HEK293T (cell line): Measurements from ENCODE around the gene VANGL2.

Experiments used
- CTCF ChIA-PET: fragments of 350-600 bp; formaldehyde crosslinking; extraction: SDS; loops from one replicate; lab custom pipeline; 2021; ENCODE audit warnings: antibody characterized with exemption, inconsistent platforms; lab: Yijun Ruan, JAX
- POLR2A ChIA-PET: fragments of 350-600 bp; formaldehyde crosslinking; extraction: SDS; loops from one replicate; lab custom pipeline; 2020; ENCODE audit warnings: antibody characterized with exemption, inconsistent platforms; lab: Yijun Ruan, JAX
- DNase-seq: peaks from one replicate; pipeline ENCODE4 v3.0.0; 2012; ENCODE audit warnings: mixed read lengths; ENCODE audit errors: extremely low spot score
- ARNT ChIP-seq: fragments of 450-650 bp; IDR thresholded peaks from 2 replicates; pipeline ENCODE4 v1.6.1; 2017; ENCODE audit warnings: mild to moderate bottlenecking
- BHLHE40 ChIP-seq: fragments of 450-650 bp; IDR thresholded peaks from 2 replicates; pipeline ENCODE4 v1.6.1; 2016; ENCODE audit warnings: mild to moderate bottlenecking, moderate library complexity, borderline replicate concordance
- CTBP1 ChIP-seq: fragments of 450-650 bp; IDR thresholded peaks from 2 replicates; pipeline ENCODE4 v1.6.1; 2016; ENCODE audit warnings: borderline replicate concordance
- ELF4 ChIP-seq: fragments of 450-650 bp; IDR thresholded peaks from 2 replicates; pipeline ENCODE4 v1.6.1; 2017; ENCODE audit warnings: antibody characterized with exemption
- FOXA1 ChIP-seq: fragments of 450-650 bp; IDR thresholded peaks from 2 replicates; pipeline ENCODE4 v1.6.1; 2016; ENCODE audit warnings: mild to moderate bottlenecking
- FOXK2 ChIP-seq: fragments of 450-650 bp; IDR thresholded peaks from 2 replicates; pipeline ENCODE4 v1.6.1; 2016; ENCODE audit warnings: mild to moderate bottlenecking
- FOXM1 ChIP-seq: fragments of 450-650 bp; IDR thresholded peaks from 2 replicates; pipeline ENCODE4 v1.6.1; 2017; ENCODE audit warnings: mild to moderate bottlenecking, borderline replicate concordance
- HDGF ChIP-seq: fragments of 450-650 bp; IDR thresholded peaks from 2 replicates; pipeline ENCODE4 v1.6.1; 2017; ENCODE audit warnings: antibody characterized with exemption, borderline replicate concordance
- L3MBTL2 ChIP-seq: fragments of 450-650 bp; conservative IDR thresholded peaks from 2 replicates; pipeline ENCODE4 v1.6.1; 2016; ENCODE audit warnings: mild to moderate bottlenecking
- LEF1 ChIP-seq: fragments of 450-650 bp; IDR thresholded peaks from 2 replicates; pipeline ENCODE4 v1.6.1; 2017; ENCODE audit warnings: mild to moderate bottlenecking, borderline replicate concordance
- NFRKB ChIP-seq: fragments of 450-650 bp; IDR thresholded peaks from 2 replicates; pipeline ENCODE4 v1.6.1; 2016; ENCODE audit warnings: mild to moderate bottlenecking, moderate library complexity
- PKNOX1 ChIP-seq: fragments of 450-650 bp; IDR thresholded peaks from 2 replicates; pipeline ENCODE4 v1.6.1; 2016
- SP1 ChIP-seq: fragments of 450-650 bp; IDR thresholded peaks from 2 replicates; pipeline ENCODE4 v1.6.1; 2017
- SUZ12 ChIP-seq: fragments of 450-650 bp; IDR thresholded peaks from 2 replicates; pipeline ENCODE4 v1.6.1; 2016; ENCODE audit warnings: mild to moderate bottlenecking
- TARDBP ChIP-seq: fragments of 450-650 bp; IDR thresholded peaks from 2 replicates; pipeline ENCODE4 v1.6.1; 2016
- ZNF384 ChIP-seq: fragments of 450-650 bp; IDR thresholded peaks from 2 replicates; pipeline ENCODE4 v1.6.1; 2016

The VANGL2 gene

GRCh38 chr1:160405331-160405877 lies 5.0 kb downstream of the VANGL2 start:
- ChIA-PET POLR2A (no interaction called here), CTCF (interaction anchor here (1.2 kb wide), 1 partner anchor 29 kb away, joined by 4 read pairs; no protein-coding TSS in a partner anchor)
- DNase-seq, result no peak
- TF ChIP-seq SP1 (no peak), ARNT (no peak), ZNF384 (no peak), L3MBTL2 (no peak), TARDBP (no peak)

GRCh38 chr1:160406131-160406968 lies 6.0 kb downstream of the VANGL2 start:
- no peak for DNase-seq
- TF ChIP-seq FOXK2 (no peak), FOXM1 (no peak), NFRKB (no peak), ELF4 (no peak), SP1 (no peak), SUZ12 (no peak), ARNT (no peak)
- CTCF ChIA-PET, result interaction anchor here (1.2 kb wide), 1 partner anchor 30 kb away, joined by 4 read pairs; no protein-coding TSS in a partner anchor
- POLR2A ChIA-PET, result interaction anchor here (0.7 kb wide), 1 partner anchor 8 kb away, joined by 3 read pairs; no protein-coding TSS in a partner anchor

GRCh38 chr1:160407839-160408801 lies 7.8 kb downstream of the VANGL2 start:
- TF ChIP-seq LEF1 (no peak), BHLHE40 (no peak), HDGF (no peak), FOXM1 (no peak), ARNT (no peak), SP1 (no peak), L3MBTL2 (no peak), FOXK2 (no peak), PKNOX1 (no peak), SUZ12 (no peak), CTBP1 (no peak), ZNF384 (no peak), FOXA1 (no peak)

GRCh38 chr1:160408864-160409263 lies 8.5 kb downstream of the VANGL2 start:
- no peak for DNase-seq
- ChIA-PET POLR2A (no interaction called here), CTCF (no interaction called here)
- TF ChIP-seq NFRKB, result no peak
- TF ChIP-seq LEF1, result no peak
- no peak for TF ChIP-seq BHLHE40
- TF ChIP-seq ZNF384, result no peak
- TF ChIP-seq FOXA1, result no peak

More at GRCh38 chr1:160407839-160408801, 7.8 kb downstream of the VANGL2 start:
- ChIA-PET POLR2A (no interaction called here), CTCF (interaction anchor here (0.6 to 1.2 kb wide), 2 partner anchors 20 to 32 kb away, joined by 3 to 4 read pairs; no protein-coding TSS in a partner anchor)
- no peak for DNase-seq

- ChIA-PET POLR2A (interaction anchor here (0.5 kb wide), 1 partner anchor 308 kb away, joined by 3 read pairs; no protein-coding TSS in a partner anchor), CTCF (interaction anchor here (1.0 kb wide), 1 partner anchor 56 kb away, joined by 3 read pairs; no protein-coding TSS in a partner anchor)
- TF ChIP-seq SUZ12 (no peak), SP1 (no peak), FOXM1 (no peak), FOXA1 (no peak), ELF4 (no peak), BHLHE40 (no peak)
- no peak for DNase-seq
Observed at GRCh38 chr1:160409486-160409885, 9.1 kb downstream of the VANGL2 start.

GRCh38 chr1:160410406-160411005 lies 10.1 kb downstream of the VANGL2 start:
- ChIA-PET CTCF (no interaction called here), POLR2A (no interaction called here)
- DNase-seq, result no peak
- TF ChIP-seq ZNF384 (no peak), FOXM1 (no peak), FOXK2 (no peak), SP1 (no peak), CTBP1 (no peak), L3MBTL2 (no peak), SUZ12 (no peak), LEF1 (no peak), NFRKB (no peak)
